HepG2 (cell line): ENCODE data around the gene CUL7. TPM values are rescaled to one million over a fixed set of nuclear protein-coding genes. Genes with fewer than 3 reads are reported as not detected.

Experiments
- ARNT2 ChIP-seq: sonication (generic); formaldehyde crosslinking; IDR thresholded peaks from 2 replicates; pipeline ENCODE4 v1.8.0; 2022; ENCODE audit warnings: mild to moderate bottlenecking, low read depth, missing genetic modification reagents, moderate library complexity
- ATF1 ChIP-seq: IDR thresholded peaks from 2 replicates; pipeline ENCODE4 v1.6.1; 2016; ENCODE audit warnings: mild to moderate bottlenecking, control low read depth
- CENPX ChIP-seq: sonication (generic); formaldehyde crosslinking; IDR thresholded peaks from 2 replicates; pipeline ENCODE4 v1.9.0; 2021; ENCODE audit warnings: mild to moderate bottlenecking, missing genetic modification reagents, moderate library complexity
- HNF1B ChIP-seq: sonication (generic); formaldehyde crosslinking; IDR thresholded peaks from 2 replicates; pipeline ENCODE4 v1.5.1; 2020; ENCODE audit warnings: mild to moderate bottlenecking, moderate library complexity, missing genetic modification reagents
- IRF9 ChIP-seq: sonication (generic); formaldehyde crosslinking; IDR thresholded peaks from 2 replicates; pipeline ENCODE4 v1.8.0; 2022; ENCODE audit warnings: missing genetic modification reagents, mild to moderate bottlenecking, borderline replicate concordance
- KAT2B ChIP-seq: fragments of 150-350 bp; IDR thresholded peaks from 2 replicates; pipeline ENCODE4 v1.6.1; 2014; ENCODE audit warnings: low read depth, low read length, borderline replicate concordance
- MED13 ChIP-seq: sonication (generic); formaldehyde crosslinking; IDR thresholded peaks from 2 replicates; pipeline ENCODE4 v1.5.0; 2020; ENCODE audit warnings: missing genetic modification reagents
- MED8 ChIP-seq: sonication (generic); formaldehyde crosslinking; IDR thresholded peaks from 2 replicates; pipeline ENCODE4 v1.8.1; 2023; ENCODE audit warnings: mild to moderate bottlenecking, missing genetic modification reagents; ENCODE audit not compliant: insufficient replicate concordance
- MLXIP ChIP-seq: sonication (generic); formaldehyde crosslinking; IDR thresholded peaks from 2 replicates; pipeline ENCODE4 v1.9.0; 2021; ENCODE audit warnings: missing genetic modification reagents, borderline replicate concordance
- NFATC3 ChIP-seq: sonication (generic); formaldehyde crosslinking; IDR thresholded peaks from 2 replicates; pipeline ENCODE4 v1.5.1; 2020; ENCODE audit warnings: mild to moderate bottlenecking, missing genetic modification reagents
- SMAD1 ChIP-seq: sonication (generic); formaldehyde crosslinking; IDR thresholded peaks from 2 replicates; pipeline ENCODE4 v1.4.0; 2020; ENCODE audit warnings: missing genetic modification reagents, low read depth, mild to moderate bottlenecking, borderline replicate concordance
- SYNCRIP ChIP-seq: fragments of 200-400 bp; formaldehyde crosslinking; IDR thresholded peaks from 2 replicates; pipeline ENCODE4 v1.6.1; 2018; ENCODE audit warnings: mild to moderate bottlenecking, low read depth, low read length; ENCODE audit not compliant: insufficient read depth
- TAF1 ChIP-seq: sonication (generic); formaldehyde crosslinking; IDR thresholded peaks from 2 replicates; pipeline ENCODE4 v1.4.0; 2020; ENCODE audit warnings: missing genetic modification reagents
- TCF12 ChIP-seq, 2 experiments: fragments of 450-650 bp in 1 of 2; sonication (generic) in 1 of 2; formaldehyde crosslinking in 1 of 2; IDR thresholded peaks; 2 replicates each; pipeline versions ENCODE4 v1.6.1 to v1.8.0; 2017 to 2022; ENCODE audit warnings: antibody characterized with exemption in 1 of 2, mild to moderate bottlenecking in 1 of 2, missing genetic modification reagents in 1 of 2, moderate library complexity in 1 of 2
- TGIF2 ChIP-seq: IDR thresholded peaks from 2 replicates; pipeline ENCODE4 v1.6.1; 2016; ENCODE audit warnings: control low read depth, missing compliant biosample characterization
- ZFP1 ChIP-seq: IDR thresholded peaks from 2 replicates; pipeline ENCODE4 v1.6.1; 2016
- ZNF331 ChIP-seq: sonication (generic); formaldehyde crosslinking; IDR thresholded peaks from 2 replicates; pipeline ENCODE4 v1.4.0; 2020; ENCODE audit warnings: missing genetic modification reagents
- ZNF530 ChIP-seq: sonication (generic); formaldehyde crosslinking; IDR thresholded peaks from 2 replicates; pipeline ENCODE4 v1.5.0; 2020; ENCODE audit warnings: low read depth, mild to moderate bottlenecking, missing genetic modification reagents
- ZNF629 ChIP-seq: sonication (generic); formaldehyde crosslinking; conservative IDR thresholded peaks from 2 replicates; pipeline ENCODE4 v1.5.0; 2020; ENCODE audit warnings: missing genetic modification reagents
- ZNF639 ChIP-seq: conservative IDR thresholded peaks from 2 replicates; pipeline ENCODE4 v1.6.1; 2018; ENCODE audit warnings: missing genetic modification reagents
- ZNF652 ChIP-seq: IDR thresholded peaks from 2 replicates; pipeline ENCODE4 v1.6.1; 2016; ENCODE audit warnings: low read depth, borderline replicate concordance
- ZNF746 ChIP-seq: sonication (generic); formaldehyde crosslinking; IDR thresholded peaks from 2 replicates; pipeline ENCODE4 v1.8.0; 2022; ENCODE audit warnings: mild to moderate bottlenecking, missing genetic modification reagents
- ZSCAN9 ChIP-seq: IDR thresholded peaks from 2 replicates; pipeline ENCODE4 v1.6.1; 2016; ENCODE audit warnings: borderline replicate concordance
- polyA plus RNA-seq, 8 experiments: library from polyadenylated mRNA; depleted of rRNA in 3 of 8; stranded (reverse) in 7 of 8; unstranded in 1 of 8; fragments of >200 nt; fragmentation: Illumina TruSeq in 4 of 8; extraction: Trizol in 4 of 8; gene quantifications; 2 replicates each; pipeline versions ENCODE4 v1.2.1 to v1.2.3, GENCODE V29; 2011 to 2016; ENCODE audit warnings: low read depth in 4 of 8, missing spikeins in 1 of 8, mixed read lengths in 1 of 8; ENCODE audit not compliant: insufficient read depth in 1 of 8
- total RNA-seq, 5 experiments: library from RNA; depleted of rRNA; stranded (reverse); fragments of >200 nt; fragmentation: Illumina TruSeq; extraction: Trizol; gene quantifications; 2 replicates each; pipeline ENCODE4 v1.2.3, GENCODE V29; 2016; ENCODE audit warnings: low read depth in 1 of 5

CUL7 gene
- total and polyA plus RNA-seq, 2 of the 13 experiments (the other 11 are each of a cell fraction or from before 2014, with no cell fraction given): 32.0 to 60.7 TPM

- TF ChIP-seq ZNF331 (CRISPR knock-in tag) (no peak; the same call in 1 of the 2 replicates), ZNF639 (CRISPR knock-in tag) (0 out of 2 replicates have a peak, but pooled peaks have one; percentile 42), ARNT2 (peak; percentile 89), SYNCRIP (no peak), CENPX (CRISPR knock-in tag) (no peak), TAF1 (CRISPR knock-in tag) (peak; percentile 79), KAT2B (no peak), ZSCAN9 (0 out of 2 replicates have a peak, but pooled peaks have one; percentile 47), ATF1 (no peak), ZNF530 (CRISPR knock-in tag) (no peak), MLXIP (0 out of 2 replicates have a peak, but pooled peaks have one; percentile 26), ZFP1 (no peak), SMAD1 (CRISPR knock-in tag) (peak; percentile 47; the same call in 1 of the 2 replicates), ZNF746 (CRISPR knock-in tag) (no peak), TCF12 (IDR thresholded peaks at IDR 0.05) (no peak), TCF12 (CRISPR knock-in tag; IDR thresholded peaks at IDR 0.05) (0 out of 2 replicates have a peak, but pooled peaks have one; percentile 17), ZNF652 (CRISPR knock-in tag) (peak; percentile 27; the same call in 1 of the 2 replicates), HNF1B (CRISPR knock-in tag) (peak; percentile 74), MED8 (CRISPR knock-in tag) (peak; percentile 67), MED13 (CRISPR knock-in tag) (peak; percentile 57; the same call in 1 of the 2 replicates), ZNF629 (CRISPR knock-in tag) (peak; percentile 46), TGIF2 (CRISPR knock-in tag) (peak; percentile 63; the same call in 1 of the 2 replicates), IRF9 (peak; percentile 38; the same call in 1 of the 2 replicates), NFATC3 (CRISPR knock-in tag) (peak; percentile 95)
Measured at GRCh38 chr6:43021270-43022047, 32.2 kb downstream of the CUL7 start, which contains the start of gene RRP36 (continued).
